Coronary artery (tissue), 2 donors: Measurements from ENCODE around the gene AHI1.

Experiments used
- DNase-seq: peaks from one replicate; pipeline ENCODE4 v3.0.0-alpha.2; 2017; ENCODE audit warnings: low spot score
- H3K27ac ChIP-seq, 2 donors: fragments of 200-600 bp; sonication (generic); one replicate each; pipeline ENCODE4 v1.5.1; 2016 to 2019
- H3K4me3 ChIP-seq: fragments of 200-600 bp; sonication (generic); 2 replicates; pipeline ENCODE4 v1.5.1; 2016; ENCODE audit warnings: mild to moderate bottlenecking, moderate library complexity
- CTCF ChIP-seq: fragments of 200-600 bp; sonication (generic); IDR thresholded peaks from one replicate; pipeline ENCODE4 v1.5.1; 2019; ENCODE audit warnings: antibody characterized with exemption

AHI1 gene

DNA sequence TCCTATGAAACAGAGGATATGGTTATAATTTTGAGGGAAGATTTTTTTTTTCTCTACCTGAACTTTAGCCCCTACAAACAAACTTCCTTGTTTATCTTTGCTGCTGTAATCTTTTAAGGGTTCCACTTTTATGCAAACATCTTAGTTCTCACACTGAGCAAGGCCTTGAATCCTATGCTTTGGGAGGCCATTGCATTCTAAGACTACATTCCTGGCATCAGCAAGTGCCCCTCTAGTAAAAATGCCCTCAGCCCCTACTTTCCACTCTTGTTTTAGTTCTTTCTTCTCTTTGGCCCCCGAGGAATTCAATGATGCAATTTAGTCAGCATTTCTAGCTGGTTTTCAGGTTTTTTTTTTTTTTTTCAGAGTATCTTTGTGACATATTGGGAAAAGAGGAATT lies 8.1 kb upstream of the AHI1 start:
- Histone ChIP-seq H3K27ac (no peak overlapping the region), H3K4me3 (no peak overlapping the region)
- no peak for TF ChIP-seq CTCF
- DNase-seq = no peak

DNA sequence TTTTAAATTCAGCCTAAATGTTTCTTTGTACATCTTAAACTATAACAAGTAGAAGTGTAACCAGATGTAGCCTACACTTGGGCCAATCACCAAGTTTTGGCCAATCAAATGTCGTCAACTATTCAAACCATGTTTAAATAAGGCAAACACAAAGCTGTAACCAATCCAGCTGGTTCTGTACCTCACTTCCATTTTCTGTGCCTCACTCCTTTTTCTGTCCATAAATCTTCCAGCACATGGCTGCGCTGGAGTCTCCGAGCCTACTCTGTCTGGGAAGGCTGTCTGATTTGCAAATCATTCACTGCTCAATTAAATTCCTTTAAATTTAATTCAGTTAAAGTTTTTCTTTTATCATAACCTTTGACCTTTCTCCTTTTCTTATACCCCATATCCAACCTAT lies 7.7 kb upstream of the AHI1 start:
- Histone ChIP-seq H3K27ac (no peak overlapping the region), H3K4me3 (no peak overlapping the region)
- no peak for TF ChIP-seq CTCF
- no peak for DNase-seq

DNA sequence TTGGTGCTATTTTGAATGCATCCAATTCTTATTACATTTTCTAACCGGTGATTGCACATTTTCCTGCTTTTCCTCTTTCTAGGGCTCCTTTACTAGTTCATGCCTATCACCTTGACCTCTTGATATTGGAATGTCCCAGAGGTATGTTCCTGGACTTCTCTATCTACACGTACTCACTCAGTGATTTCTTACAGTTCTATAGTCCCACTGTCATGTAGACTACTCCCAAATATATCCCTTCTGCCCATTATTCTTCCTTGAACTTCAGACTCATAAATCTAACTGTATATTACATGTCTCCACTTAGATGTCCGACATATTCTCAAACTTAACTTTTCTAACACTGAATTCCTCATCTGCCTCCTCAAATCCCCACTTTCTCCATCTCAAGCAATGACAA lies 7.2 kb upstream of the AHI1 start:
- TF ChIP-seq CTCF = no peak
- Histone ChIP-seq H3K27ac (no peak overlapping the region), H3K4me3 (no peak overlapping the region)
- no peak for DNase-seq

DNA sequence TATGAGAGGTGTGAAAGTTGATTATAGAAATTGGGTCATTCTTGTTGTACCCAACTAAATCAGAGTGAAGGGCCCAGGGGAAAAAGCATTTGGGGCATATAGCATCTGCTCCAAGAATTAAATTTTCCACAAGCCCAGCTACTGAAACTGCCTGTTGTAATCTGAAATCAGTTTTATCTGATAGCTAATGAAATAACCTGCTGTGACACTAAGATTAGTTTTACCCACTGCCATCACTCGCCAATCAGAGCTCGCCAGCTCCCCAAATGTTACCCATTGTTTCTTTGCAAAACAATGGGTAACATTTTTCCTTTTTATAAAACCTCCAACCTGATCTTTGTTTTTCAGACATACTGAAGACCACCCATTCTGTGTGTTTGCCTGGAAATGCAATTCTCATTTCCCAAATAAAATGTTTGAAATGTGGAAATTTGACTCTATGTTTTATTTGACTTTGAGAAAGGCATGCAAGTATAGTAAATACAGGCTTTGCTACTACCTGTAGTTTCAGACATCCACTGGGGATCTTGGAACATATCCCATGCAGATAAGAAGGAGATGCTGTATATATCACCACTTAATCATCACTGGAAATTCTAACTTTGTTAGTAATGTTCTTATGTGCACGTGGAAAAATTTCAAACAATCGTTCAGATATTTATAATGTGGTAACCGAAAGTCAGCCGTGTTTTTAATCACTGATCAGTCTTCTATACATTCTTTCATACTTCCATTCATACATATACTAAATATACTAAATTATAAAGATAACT lies 6.3 kb upstream of the AHI1 start:
- no peak overlapping the region for H3K4me3 ChIP-seq
- TF ChIP-seq CTCF = no peak
- no peak for DNase-seq
- H3K27ac ChIP-seq = no peak overlapping the region

DNA sequence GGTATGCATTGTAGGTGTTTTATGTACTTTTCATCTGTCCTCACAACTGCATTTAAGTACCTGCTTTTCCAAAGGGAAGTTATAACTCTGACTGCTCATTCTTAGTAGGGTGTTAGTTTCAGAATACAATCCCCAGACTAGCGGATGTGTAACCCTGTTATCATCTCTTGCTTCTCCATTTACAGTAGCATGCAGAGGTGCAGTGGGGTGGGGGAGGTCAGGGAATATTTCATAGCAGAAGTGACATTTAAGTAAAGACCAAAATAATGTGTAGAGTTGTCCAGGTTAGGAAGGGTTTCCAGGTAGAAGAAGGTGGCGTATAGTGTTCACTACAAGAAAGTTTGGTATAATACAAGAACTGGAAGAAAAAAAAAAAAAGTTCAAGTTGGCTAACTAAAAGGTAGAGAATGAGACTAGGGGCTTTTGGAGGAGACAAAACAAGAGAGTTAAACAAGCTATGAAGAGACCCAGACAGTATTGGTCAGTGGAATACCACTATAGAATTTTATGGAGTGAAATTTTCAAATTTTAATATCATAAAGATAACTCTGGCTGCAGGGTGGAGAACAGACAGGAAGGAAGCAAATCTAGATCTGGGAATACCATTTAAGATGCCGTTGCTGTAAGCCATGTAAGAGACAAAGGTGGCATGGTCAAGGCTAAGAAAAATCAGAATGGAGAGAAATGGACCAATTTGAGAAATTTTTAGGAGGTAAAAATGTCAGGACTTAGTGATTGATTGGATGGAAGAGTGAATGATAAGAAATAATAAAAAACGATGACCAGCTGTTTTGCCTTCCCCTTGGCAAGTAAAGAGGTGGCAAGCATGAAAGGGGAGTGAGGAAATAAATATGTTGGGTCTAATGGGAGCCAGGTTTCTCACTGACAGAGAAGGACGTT lies 2.2 kb upstream of the AHI1 start:
- no peak for TF ChIP-seq CTCF
- Histone ChIP-seq H3K27ac (no peak overlapping the region), H3K4me3 (no peak overlapping the region)
- DNase-seq = no peak

DNA sequence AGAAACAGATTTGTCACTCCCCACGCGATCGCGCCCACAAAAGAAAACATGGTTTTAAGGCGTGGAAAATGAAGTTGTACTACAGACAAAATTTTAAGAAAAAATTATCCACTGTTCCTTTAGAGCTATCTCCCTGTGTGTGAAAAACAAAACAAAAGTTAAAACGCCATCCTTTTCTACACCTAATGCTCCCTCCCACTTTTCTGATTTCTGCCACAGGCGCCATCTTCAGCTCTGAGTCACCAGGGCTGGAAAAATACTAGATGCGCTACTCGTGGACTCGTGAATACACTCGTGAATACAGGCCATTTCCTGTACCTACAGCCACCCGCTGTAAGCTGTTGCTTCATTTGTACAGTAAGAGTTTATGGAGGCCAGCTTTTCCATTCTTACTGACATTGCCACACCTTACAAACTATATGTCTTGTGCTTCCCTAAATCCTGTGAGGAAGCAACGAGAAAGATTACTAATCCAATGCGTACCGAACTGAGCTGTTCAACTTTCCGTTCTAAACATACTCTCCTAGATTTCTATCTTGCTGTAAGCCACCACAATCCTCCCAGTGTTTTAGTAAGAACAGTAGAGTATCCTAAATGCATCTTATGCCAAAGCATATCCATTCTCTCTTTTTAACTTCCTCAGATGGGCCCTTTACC lies 773 bp upstream of the AHI1 start:
- Histone ChIP-seq H3K4me3 (peak overlapping the region; percentile 98), H3K27ac (peak overlapping the region; percentile 96 to 98)
- peak; percentile 90 for DNase-seq
- no peak for TF ChIP-seq CTCF
